NCI-H146 (cell line): ENCODE results near the gene SUMF2.
A peak's percentile ranks its signal among the peaks of the same experiment; 100 is the strongest.
"Not testable (repeated sequence)": the region's sequence is repeated elsewhere in the genome, so short reads cannot be mapped to it uniquely, and the experiment has no call there.

ENCODE experiments used
- DNase-seq: peaks from one replicate; lab custom pipeline; 2025; lab: John Stamatoyannopoulos, UW

The SUMF2 gene

GRCh38 chr7:56063500-56063881 is 595 bp upstream of the SUMF2 start:
- DNase-seq, result no peak

GRCh38 chr7:56066376-56066775 is 2.3 kb downstream of the SUMF2 start:
- DNase-seq, result not testable (repeated sequence)

- peak; percentile 73 for DNase-seq
These were observed 10.3 kb downstream of the SUMF2 start for GRCh38 chr7:56074371-56074791.

- no peak for DNase-seq
These were observed 13.6 kb downstream of the SUMF2 start for GRCh38 chr7:56077681-56078080.

- no peak for DNase-seq
These were observed 14.1 kb downstream of the SUMF2 start for GRCh38 chr7:56078196-56078595.

GRCh38 chr7:56079450-56080185 is 15.5 kb downstream of the SUMF2 start:
- DNase-seq, result peak; percentile 47

- not testable (repeated sequence) for DNase-seq
These were observed 16.8 kb downstream of the SUMF2 start for GRCh38 chr7:56080726-56081435.

- DNase-seq, result no peak
These were observed 17.7 kb downstream of the SUMF2 start for GRCh38 chr7:56081626-56082340.

- no peak for DNase-seq
These were observed 19.2 kb downstream of the SUMF2 start for GRCh38 chr7:56083150-56083785.

GRCh38 chr7:56086761-56087160 is 22.7 kb downstream of the SUMF2 start:
- no peak for DNase-seq

- no peak for DNase-seq
These were observed 23.4 kb downstream of the SUMF2 start for GRCh38 chr7:56087445-56087844.

GRCh38 chr7:56091591-56091990 is 27.5 kb downstream of the SUMF2 start:
- no peak for DNase-seq

- not testable (repeated sequence) for DNase-seq
These were observed 28.3 kb downstream of the SUMF2 start for GRCh38 chr7:56092388-56092787.

GRCh38 chr7:56092789-56093531 is 28.9 kb downstream of the SUMF2 start, which contains the start of gene PHKG1:
Gene PHKG1, minus strand, starts transcription at chr7:56092952. Its CDS starts 4,011 bp downstream, at chr7:56088941.
- no peak for DNase-seq

GRCh38 chr7:56097700-56098099 is 33.6 kb downstream of the SUMF2 start:
- no peak for DNase-seq

- DNase-seq, result not testable (repeated sequence)
These were observed 34.3 kb downstream of the SUMF2 start for GRCh38 chr7:56098187-56099008.

- DNase-seq, result no peak
These were observed 35.6 kb downstream of the SUMF2 start for GRCh38 chr7:56099653-56100052.

GRCh38 chr7:56104138-56104537 is 40.1 kb downstream of the SUMF2 start:
- DNase-seq, result not testable (repeated sequence)

- DNase-seq, result peak; percentile 26
These were observed 41.4 kb downstream of the SUMF2 start for GRCh38 chr7:56105508-56105907.
